GM06990 (cell line): Measurements from ENCODE around the gene TRAPPC3L.

Experiments
- DNase-seq: peaks from one replicate; pipeline ENCODE4 v3.0.0-alpha.2; 2011; ENCODE audit not compliant: insufficient read length; ENCODE audit errors: extremely low read depth
- H3K27me3 ChIP-seq: replicated peaks from 2 replicates; pipeline ENCODE4 v1.6.0; 2011; ENCODE audit warnings: low read length; ENCODE audit not compliant: control insufficient read depth, insufficient read depth
- H3K36me3 ChIP-seq: 2 replicates; pipeline ENCODE4 v1.5.1; 2011; ENCODE audit warnings: low read length; ENCODE audit not compliant: control insufficient read depth, insufficient read depth
- H3K4me3 ChIP-seq: replicated peaks from 2 replicates; pipeline ENCODE4 v1.5.1; 2011; ENCODE audit warnings: low read depth, mild to moderate bottlenecking, control low read depth, low read length
- TF ChIP-seq, protein P1 (sequence below): IDR thresholded peaks from 2 replicates; pipeline ENCODE4 v1.5.1; 2011; ENCODE audit warnings: low read length, control low read depth, mild to moderate bottlenecking, inconsistent platforms; ENCODE audit not compliant: insufficient read depth, poor library complexity, severe bottlenecking

Gene TRAPPC3L

DNA sequence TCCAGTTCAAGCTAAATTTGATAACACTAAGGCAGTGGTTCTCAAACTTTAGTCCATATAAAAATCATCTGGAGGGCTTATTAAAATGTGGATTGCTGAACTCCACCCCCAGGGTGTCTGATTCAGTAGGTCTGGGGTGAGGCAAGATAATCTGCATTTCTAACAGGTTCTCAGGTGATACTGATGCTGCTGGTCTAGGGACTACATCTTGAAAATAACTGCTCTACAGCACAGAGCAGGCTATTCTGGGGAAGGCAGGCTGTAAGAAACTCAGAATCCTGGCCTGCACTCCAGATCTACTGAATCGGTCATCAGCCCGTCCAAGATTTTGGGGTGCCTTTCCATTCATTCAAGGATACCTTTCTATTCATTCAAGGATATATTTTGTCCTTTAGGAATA is 22.6 kb downstream of the TRAPPC3L start:
- TF ChIP-seq, protein P1, sequence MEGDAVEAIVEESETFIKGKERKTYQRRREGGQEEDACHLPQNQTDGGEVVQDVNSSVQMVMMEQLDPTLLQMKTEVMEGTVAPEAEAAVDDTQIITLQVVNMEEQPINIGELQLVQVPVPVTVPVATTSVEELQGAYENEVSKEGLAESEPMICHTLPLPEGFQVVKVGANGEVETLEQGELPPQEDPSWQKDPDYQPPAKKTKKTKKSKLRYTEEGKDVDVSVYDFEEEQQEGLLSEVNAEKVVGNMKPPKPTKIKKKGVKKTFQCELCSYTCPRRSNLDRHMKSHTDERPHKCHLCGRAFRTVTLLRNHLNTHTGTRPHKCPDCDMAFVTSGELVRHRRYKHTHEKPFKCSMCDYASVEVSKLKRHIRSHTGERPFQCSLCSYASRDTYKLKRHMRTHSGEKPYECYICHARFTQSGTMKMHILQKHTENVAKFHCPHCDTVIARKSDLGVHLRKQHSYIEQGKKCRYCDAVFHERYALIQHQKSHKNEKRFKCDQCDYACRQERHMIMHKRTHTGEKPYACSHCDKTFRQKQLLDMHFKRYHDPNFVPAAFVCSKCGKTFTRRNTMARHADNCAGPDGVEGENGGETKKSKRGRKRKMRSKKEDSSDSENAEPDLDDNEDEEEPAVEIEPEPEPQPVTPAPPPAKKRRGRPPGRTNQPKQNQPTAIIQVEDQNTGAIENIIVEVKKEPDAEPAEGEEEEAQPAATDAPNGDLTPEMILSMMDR: no peak
- Histone ChIP-seq H3K36me3 (no peaks in the 10 kb centered on the region), H3K27me3 (no peaks in the 10 kb centered on the region), H3K4me3 (no peak overlapping the region)
- no peak for DNase-seq

DNA sequence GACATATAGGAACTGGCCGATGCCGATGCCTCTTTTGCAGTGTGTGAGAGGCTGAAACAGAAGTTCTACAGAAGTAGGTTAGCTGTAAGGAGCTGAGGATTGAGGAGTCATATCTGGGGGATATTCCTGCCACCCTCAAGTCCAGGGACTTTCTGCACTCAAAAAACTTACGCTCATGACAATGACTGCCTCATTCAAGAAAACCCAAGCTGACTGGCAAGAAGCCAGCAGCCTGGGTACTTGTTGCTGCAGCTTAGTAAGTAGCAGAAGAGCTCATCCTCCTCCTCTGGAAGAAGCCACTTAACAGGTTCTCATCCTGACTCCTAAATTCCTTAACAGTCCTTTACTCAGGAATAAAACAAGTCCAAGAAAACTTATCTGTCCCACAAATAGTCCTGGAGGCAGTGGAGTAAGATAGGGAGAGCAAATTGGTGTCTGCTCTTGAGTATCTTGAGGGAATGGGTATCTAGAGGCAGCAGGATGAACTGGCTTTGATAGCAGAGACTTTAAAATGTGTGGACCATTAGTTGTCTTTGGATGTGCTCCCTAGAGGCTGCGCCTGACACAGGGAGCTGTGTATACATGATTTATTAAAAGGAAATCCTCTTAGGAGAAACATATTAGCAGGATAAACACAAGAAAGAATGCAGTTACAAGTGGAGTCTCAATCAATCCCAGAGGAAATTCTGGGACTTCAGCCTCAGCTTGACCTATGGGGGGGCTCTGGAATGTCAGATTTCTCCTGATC is 26.7 kb downstream of the TRAPPC3L start:
- no peak overlapping the region for H3K4me3 ChIP-seq
- no peaks in the 10 kb centered on the region for H3K36me3 ChIP-seq
- H3K27me3 ChIP-seq: no peaks in the 10 kb centered on the region
- TF ChIP-seq, protein P1: no peak
- no peak for DNase-seq

DNA sequence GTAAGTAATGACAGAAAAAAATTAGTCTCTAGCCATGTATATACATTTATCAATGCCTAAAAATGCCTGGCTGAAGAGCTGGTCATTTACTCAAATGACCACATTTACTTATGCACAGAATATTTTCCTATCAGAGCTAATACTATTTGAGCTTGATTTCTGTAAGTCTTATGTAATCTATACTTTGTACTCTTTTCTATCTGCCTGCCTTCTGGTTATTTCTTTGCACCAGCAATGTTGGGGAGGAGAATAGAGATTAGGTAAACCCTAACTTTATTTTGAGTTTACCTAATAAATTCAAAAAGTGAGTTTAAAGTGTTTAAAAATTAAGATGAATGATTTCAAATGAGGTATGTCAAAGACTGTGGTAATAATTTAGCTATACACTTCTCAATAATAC is 30.3 kb downstream of the TRAPPC3L start:
- no peaks in the 10 kb centered on the region for H3K36me3 ChIP-seq
- no peaks in the 10 kb centered on the region for H3K27me3 ChIP-seq
- no peak for DNase-seq
- TF ChIP-seq, protein P1: no peak
- H3K4me3 ChIP-seq: no peak overlapping the region

DNA sequence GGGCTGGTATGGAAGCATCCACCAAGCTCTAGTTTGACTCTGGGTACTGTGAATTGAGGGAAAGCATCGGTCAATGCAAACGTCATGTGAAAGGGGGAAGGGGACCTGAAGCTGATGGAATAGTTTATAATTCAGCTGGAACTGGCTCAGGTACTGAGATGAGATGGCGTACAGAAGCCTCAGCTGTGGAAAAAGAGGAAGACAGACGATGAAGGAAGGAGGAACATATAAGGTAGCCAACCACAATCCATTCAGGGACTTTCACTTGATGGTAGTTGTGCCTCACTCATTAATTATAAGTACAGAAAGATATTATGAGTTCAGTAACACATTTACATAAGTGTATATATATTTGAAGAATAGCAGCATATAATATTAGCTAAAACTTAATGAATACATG is 31.4 kb downstream of the TRAPPC3L start:
- H3K4me3 ChIP-seq: no peak overlapping the region
- H3K27me3 ChIP-seq: no peaks in the 10 kb centered on the region
- TF ChIP-seq, protein P1: no peak
- no peak for DNase-seq
- H3K36me3 ChIP-seq: no peaks in the 10 kb centered on the region

DNA sequence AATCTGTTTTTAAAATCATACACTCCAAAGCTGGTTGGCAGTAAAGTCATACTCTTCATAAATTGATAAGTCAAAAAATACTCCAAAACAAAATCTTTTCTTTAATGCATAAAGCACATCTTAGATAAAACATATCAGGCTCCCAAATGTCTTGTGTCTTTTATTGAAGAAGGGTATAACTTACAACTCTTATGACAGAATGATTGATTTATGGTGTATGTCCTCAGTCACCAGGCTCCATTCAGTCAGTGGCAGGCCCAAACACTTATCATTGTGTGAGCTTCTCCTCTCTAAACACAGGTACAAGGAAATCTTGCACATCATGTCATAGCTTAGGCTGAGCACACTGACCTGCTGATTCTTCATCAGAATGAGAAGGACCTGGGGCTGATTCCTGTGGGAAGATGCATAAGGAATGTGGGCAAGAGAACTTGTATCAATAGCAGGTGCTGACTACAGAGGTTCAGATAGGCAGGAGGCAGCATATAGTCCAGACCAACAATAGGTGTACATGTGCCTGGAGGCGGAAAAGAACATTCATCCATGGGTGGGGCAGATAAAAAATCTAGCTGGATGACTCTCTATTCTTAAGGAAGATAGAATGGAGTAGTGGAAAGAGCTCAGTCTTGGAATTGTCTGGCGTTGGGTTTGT is 32.1 kb downstream of the TRAPPC3L start:
- TF ChIP-seq, protein P1: no peak
- no peak for DNase-seq
- Histone ChIP-seq H3K36me3 (no peaks in the 10 kb centered on the region), H3K4me3 (no peak overlapping the region), H3K27me3 (no peaks in the 10 kb centered on the region)
